WI38 (cell line): ENCODE results near the gene NT5DC3.

Experiments
- H3K4me3 ChIP-seq: 2 replicates; pipeline ENCODE4 v1.5.1; 2011; ENCODE audit warnings: low read depth, mild to moderate bottlenecking, control low read depth, low read length
- TF ChIP-seq, protein P1 (sequence below): IDR thresholded peaks from 2 replicates; pipeline ENCODE4 v1.5.1; 2012; ENCODE audit warnings: low read depth, mild to moderate bottlenecking, control low read depth, low read length

The NT5DC3 gene

DNA sequence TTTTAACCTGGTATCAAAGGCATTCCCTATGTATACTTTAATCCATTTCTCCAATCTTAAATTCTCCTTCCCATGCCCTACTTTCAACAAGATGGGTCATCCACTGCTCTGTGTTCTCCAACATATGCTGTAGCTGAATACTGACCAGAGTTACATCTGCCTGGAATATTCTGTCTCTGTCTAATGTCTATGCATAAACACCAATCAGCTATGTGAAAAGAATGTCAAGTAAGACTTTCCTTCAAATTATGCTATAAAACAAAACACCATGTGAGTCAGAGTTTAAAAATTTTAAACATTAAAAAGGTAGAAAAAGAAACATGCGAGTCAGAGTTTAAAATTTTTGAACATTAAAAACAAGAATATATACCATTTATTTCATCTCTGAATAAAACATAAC, 19.3 kb downstream of the NT5DC3 start:
- no peak overlapping the region for H3K4me3 ChIP-seq
- TF ChIP-seq, protein P1, sequence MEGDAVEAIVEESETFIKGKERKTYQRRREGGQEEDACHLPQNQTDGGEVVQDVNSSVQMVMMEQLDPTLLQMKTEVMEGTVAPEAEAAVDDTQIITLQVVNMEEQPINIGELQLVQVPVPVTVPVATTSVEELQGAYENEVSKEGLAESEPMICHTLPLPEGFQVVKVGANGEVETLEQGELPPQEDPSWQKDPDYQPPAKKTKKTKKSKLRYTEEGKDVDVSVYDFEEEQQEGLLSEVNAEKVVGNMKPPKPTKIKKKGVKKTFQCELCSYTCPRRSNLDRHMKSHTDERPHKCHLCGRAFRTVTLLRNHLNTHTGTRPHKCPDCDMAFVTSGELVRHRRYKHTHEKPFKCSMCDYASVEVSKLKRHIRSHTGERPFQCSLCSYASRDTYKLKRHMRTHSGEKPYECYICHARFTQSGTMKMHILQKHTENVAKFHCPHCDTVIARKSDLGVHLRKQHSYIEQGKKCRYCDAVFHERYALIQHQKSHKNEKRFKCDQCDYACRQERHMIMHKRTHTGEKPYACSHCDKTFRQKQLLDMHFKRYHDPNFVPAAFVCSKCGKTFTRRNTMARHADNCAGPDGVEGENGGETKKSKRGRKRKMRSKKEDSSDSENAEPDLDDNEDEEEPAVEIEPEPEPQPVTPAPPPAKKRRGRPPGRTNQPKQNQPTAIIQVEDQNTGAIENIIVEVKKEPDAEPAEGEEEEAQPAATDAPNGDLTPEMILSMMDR = no peak

DNA sequence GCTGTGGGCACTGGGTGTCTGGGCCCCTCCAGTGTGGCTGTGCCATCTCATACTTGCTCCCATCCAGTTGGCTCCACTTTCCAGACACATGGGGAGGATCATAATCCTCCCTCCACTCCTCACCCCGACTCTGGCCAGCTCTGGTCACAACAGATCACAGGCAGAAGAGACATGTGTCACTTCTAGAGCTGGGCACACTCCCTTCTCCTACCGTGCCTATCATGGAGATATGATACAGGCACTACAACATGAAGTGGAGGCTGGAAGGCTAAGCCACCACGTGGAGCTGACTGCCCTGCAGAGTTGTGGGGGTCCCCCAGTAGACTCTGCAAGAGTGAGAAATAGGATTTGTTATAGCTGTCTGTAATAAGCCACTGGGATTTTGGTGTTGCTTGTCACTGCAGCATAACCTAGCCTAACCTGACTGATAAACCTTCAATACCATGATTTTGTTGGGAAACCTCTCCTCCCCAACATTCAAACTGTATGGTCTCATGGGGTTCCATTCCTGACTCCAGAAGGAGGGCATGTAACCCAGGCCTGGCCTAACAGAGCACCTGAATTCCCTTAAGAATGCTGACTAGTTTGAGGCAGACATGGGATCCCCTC, 20.0 kb downstream of the NT5DC3 start:
- no peak overlapping the region for H3K4me3 ChIP-seq
- TF ChIP-seq, protein P1 = no peak

DNA sequence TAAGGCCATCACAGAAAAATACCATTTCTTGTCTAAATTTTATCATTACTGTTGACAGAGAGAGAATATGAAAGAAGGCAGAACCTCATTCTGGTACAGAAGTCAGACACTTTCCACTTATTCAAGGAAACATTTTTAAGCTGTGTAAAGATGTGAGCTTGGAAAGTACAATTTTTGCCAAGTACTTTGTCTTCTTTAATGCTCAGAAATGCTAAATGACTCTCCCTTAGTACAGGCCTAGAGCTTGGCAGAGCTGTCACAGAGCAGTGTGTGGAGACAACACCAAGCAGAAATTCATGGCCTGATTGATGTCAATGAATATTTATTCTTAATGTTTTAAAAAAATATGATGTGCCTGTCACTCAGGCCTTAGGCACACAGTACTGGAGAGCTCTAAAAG, 20.7 kb downstream of the NT5DC3 start:
- H3K4me3 ChIP-seq = no peak overlapping the region

DNA sequence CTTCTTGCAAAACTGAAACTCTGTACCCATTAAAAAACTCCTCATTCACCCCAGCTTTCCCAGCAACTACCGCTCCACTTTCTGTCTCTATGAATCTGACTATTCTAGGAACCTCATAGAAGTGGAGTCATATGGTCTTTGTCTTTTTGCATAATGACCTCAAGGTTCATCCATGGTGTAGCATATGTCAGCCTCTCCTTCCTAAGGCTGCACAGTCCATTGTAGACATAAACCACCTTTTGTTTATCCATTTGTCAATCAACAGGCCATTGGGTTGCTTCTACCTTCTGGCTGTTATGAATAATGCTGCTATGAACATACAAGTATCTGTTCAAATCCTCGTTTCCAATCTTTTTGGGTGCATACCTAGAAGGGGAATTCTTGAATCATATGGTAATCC, 21.1 kb downstream of the NT5DC3 start:
- TF ChIP-seq, protein P1 = no peak
- H3K4me3 ChIP-seq = no peak overlapping the region

More for the DNA sequence above, 20.7 kb downstream of the NT5DC3 start:
- TF ChIP-seq, protein P1 = no peak

DNA sequence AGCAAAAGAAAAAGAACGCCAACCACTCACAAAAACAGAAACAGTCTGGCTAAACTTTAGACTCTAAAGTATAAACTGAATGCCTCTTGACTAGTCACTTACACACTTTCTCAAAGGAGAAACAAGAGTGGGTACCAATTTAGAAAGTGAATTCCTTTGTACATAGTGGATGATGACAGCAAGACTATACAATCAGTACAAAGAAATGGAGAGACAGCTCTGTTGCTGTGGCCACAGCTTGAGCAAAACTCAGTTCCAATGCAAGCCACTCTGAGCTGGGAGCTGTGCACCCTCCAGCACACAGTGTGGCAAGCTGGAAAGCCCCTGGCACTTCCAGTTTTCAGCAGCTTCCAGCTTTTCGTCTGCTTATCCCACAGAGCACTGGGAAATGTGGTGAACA, 21.7 kb downstream of the NT5DC3 start:
- 0 out of 2 replicates have a peak overlapping the region, but pooled peaks have one; percentile 3 for H3K4me3 ChIP-seq
- TF ChIP-seq, protein P1 = no peak

DNA sequence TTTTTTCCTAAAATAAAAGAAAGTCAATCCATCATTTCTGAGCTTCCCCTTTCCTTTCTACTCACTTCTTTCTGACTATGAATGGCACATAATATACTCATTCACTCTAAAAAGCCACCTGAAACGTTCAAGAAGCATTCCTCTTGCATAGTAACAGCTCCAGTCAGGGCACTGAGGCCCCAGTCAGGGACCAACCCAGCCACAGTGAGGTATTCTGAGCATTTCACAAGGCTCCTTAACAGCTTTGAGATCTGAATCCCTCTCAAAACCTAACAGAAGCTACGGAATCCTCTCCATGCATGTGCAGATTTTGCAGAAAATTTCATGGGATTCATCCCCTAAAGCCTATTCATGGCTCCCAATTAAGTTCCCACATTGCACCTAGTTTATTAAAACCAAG, 23.2 kb downstream of the NT5DC3 start:
- no peak overlapping the region for H3K4me3 ChIP-seq
- TF ChIP-seq, protein P1 = no peak

DNA sequence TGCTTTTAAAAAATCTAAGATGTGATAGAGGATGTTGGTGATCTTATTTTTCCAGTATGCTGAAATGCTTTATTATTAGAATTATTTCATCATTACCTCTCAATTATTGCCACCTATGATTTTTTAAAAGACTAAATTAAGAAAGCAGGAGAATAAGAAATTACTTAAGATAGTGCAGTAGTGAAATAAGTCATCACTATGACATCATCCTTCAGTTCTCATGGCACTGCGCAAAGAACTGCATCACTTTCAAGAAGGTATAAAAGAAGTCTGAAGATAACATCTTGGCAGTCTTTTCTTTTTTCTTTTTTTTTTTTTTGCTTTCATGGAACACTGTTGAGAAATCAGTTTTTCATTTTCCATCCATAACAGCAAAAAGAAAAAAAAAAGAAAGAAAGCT, 24.4 kb downstream of the NT5DC3 start:
- TF ChIP-seq, protein P1 = no peak
- no peak overlapping the region for H3K4me3 ChIP-seq
